Measurements from ENCODE around the gene IL34.

DNA sequence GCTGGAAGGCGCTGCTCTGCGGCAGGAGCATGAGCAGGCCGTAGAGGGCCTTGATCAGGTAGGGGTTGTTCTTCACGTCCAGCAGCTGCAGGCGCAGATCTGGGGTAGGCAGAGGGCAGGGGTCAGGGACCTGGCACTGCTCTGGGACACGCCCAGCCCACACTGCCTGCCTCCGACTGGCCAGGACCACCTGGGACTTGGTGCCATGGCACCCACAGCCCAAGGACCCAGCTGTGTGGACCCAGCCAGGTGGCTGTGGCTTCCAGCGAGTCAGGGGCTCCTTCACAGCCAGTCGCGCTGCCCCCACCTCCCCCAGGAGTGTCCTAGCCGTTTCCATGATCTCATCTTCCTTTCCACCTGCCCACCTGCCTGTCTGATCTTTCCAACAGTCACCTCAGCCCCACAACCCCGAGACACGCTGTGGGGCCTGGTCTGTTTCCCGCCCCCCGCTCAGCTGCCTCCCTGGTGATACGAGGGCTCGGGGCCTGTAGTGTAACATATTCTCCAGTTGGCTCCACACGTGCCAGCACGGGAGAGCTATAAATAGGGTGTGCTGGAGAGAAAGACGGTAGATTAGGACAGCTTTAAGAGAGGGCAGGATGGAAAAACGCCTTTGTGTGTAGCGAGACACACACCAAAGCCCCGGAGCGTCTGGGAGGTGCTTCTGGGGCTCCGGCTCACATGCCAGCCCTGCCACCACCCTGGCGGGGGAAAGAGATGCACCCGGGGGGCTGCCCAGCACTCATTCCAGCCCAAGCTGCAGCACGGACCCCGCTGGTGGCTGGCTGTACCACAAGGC lies 46.7 kb downstream of the IL34 start:
- TF ChIP-seq, protein P1, sequence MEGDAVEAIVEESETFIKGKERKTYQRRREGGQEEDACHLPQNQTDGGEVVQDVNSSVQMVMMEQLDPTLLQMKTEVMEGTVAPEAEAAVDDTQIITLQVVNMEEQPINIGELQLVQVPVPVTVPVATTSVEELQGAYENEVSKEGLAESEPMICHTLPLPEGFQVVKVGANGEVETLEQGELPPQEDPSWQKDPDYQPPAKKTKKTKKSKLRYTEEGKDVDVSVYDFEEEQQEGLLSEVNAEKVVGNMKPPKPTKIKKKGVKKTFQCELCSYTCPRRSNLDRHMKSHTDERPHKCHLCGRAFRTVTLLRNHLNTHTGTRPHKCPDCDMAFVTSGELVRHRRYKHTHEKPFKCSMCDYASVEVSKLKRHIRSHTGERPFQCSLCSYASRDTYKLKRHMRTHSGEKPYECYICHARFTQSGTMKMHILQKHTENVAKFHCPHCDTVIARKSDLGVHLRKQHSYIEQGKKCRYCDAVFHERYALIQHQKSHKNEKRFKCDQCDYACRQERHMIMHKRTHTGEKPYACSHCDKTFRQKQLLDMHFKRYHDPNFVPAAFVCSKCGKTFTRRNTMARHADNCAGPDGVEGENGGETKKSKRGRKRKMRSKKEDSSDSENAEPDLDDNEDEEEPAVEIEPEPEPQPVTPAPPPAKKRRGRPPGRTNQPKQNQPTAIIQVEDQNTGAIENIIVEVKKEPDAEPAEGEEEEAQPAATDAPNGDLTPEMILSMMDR (IDR thresholded peaks at IDR 0.05; ENCODE audit: borderline replicate concordance, extremely low read depth, low read length, poor library complexity, severe bottlenecking) = no peak
- TF ChIP-seq EZH2 (IDR thresholded peaks at IDR 0.05; ENCODE audit: borderline replicate concordance, low read depth, low read length, severe bottlenecking) = no peak
